GM19035 (cell line): ENCODE results near the gene FAM78A.
"Not testable (repeated sequence)": the region's sequence is repeated elsewhere in the genome, so short reads cannot be mapped to it uniquely, and the experiment has no call there.

Experiments
- ATAC-seq: cut with Tn5 transposase; IDR thresholded peaks from one replicate; pipeline ENCODE4 v1.9.1; 2021; ENCODE audit not compliant: unreplicated experiment

FAM78A gene

DNA sequence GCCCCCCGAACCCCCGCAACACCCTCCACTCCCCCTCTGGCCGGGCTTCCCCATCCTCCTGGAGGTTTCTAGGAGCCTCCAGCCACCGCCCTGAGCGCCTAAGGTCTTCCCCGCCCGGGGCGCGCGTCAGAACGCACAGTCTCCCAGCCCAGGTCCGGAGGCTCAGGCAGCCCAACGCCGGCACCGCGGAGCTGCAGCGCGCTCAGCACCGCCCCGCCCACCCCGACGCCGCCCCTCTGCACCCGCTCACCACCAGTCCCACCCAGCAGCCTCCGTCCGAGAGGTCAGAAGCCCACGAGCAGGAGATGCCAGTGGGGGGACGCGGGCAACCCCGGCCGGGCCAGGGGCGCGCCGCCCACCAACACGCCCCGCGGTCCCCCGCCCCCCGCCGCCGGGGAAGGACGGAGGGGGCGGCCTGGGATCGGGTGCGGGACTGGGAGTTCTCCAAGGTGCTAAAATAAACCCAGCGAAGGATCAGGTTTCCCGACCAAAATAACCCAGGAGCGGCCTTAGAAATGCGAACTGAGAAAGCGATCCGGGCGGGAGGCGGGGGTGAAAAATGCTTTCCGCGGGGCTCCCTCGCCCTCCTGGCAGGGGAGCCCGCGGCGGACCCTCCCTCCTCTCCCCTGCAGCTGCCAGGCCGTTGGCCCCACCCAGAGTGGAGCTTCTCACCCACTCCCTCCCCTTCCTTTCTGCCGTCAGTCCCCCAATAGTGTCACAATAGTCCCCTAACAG, 6.5 kb upstream of the FAM78A start:
- ATAC-seq, result no peak

DNA sequence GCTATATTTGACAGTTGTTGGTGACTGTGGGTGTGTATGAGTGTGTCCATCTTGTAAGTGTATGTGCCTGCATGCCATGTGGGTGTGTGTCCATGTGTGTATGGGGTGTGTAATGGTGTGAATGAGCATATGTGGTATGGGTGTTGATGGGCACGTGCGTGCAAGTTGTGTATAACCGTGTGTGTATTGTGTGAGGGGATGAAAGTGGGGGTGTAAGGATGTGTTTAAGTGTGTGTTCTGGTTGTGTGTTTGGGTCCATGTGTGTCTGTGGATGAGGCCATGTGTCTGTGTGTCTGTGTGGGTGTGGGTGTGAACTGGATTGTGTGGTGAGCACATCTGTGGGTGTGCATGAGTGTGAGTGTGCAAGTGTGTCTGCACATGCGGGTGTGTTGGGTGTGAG, 5.9 kb upstream of the FAM78A start:
- no peak for ATAC-seq

DNA sequence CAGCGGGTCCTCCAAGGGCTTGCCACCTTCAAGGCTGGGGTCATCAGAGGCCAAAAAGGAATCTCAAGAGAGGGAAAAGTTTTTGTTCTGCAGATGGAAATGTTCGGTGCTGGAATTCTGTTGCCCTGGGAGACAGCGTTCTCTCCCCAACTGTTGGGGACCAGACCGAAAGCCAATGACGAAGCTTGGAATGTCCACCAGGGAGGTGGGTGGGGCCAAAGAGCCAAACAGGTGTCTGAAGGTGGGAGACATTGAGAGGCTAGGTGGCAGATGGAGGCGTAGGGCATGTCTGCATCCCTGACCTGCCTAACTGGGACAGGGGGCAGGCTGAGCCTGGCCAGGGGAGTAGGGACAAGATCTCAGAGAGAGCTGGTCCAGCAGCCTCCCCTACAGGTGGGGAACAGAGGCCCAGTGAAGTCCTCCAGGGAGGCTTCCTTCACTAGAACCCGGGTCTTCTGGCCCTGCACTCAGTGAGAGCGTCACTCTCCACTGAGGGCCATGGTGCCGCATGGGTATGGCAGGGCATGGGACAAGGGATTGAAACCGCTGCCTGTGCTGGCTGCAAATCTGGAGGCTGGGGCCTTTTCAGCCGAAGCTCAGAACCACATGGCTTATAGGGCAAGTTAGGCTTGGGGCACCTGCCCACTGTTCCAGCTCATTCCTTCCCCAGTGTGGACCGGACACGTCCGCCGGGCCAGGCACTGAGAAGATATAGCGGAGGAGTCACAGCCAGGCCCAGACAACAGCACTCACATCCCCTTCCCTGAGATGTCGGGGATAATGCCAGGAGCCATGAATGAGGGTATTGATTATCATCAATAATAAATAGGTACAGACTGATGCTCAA, 5.0 kb upstream of the FAM78A start:
- ATAC-seq, result no peak

DNA sequence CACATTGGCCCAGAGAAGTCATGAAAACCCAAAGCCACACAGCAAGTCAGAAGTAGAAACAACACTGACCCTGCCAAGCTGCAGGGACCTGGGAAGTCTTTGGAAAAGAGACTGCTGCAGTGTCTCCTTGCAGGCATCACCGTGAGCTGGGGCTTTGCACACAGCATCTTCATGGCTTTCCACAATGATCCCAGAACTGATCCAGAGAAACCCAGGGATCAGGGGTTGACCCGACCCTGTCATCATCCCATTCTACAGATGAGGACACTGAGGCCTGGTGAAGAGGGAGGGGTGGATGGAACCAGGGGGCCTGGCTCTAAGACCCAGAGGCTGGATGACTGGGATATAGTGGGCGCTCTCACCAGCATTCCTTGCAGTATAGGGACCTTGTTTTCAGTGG, 4.3 kb upstream of the FAM78A start:
- no peak for ATAC-seq

DNA sequence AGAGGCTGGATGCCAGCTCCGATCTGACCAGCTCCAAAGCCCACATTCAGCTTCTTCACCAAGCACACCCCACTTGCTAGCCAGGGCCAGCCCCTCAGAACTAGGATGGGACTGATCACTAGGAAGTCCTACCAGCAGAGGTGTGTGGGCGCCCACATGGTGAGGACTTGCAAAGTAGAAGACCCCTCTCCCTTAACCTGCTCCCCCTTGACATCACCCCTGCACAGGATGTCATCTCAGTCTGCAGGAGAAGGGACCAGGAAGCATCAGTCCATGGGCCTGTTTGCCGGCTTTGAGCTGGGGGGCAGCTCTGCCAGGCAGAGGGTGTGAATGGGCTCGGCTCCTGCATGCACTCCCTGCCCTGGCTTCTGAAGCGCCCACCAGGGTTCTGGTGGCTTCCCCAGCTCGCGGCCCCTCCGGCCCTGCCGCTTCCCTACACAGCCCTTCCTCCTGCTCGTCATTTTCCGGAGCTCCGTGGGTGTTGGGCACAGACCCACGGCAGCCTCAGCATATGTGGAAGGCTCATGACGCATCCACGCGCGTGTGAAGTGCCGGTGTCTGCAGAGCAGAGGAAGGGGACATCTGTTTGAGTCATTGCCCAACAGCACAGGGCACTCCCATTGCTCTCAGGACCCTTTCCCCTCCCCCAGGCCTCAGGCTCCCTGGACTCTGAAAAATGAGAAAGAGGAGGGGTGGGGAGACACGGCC, 3.7 kb upstream of the FAM78A start:
- no peak for ATAC-seq

DNA sequence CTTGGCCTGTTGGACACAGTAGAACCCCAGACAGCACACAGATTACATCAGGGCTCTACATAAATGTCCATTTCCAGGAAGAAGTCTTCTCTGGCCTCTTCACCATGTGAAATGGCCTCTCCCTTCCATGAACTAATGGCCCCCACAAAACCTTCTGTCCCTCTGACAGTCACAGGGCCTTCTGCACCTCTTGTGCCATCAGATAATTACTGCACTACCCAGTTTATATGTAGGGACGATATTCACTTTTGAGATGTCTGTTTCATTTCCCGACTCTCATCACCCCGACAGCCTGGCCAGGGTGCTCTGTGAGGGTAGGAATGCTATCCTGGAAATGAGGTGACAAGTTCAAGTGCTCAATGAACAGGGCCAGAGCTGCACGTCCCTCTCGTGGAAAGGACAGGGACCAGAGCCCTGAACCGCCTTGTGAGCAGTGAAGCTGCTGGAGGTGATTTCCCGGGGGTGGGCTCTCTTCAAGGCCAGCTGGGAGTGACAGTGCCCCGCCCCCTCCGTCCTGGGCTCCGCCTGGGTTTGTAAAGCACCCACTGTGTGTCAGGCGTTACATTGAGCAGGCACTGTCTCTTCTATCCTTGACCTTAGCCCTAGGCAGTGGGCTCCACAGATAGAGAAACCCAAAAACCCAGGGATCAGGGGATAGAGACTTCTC, 3.0 kb upstream of the FAM78A start:
- ATAC-seq, result no peak

DNA sequence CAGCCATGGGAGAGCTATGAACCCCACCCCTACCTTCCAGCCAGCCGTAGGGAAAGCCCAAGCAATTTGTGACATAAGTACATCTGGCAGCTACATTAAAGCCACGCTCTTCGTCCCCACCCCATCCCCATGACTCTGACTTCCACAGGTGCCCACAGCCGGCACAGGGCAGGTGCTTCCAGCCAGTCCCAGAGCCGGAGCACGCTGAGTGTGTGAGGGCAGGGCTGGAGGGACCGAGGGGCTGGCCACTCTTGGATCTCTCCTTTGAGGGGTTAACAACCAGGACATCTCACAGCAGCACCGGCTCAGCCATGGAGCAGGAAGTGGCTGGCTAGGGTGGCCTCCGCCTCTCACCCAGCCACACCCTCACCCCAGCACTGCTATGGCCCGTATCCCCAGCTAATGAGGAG, 2.4 kb upstream of the FAM78A start:
- no peak for ATAC-seq

DNA sequence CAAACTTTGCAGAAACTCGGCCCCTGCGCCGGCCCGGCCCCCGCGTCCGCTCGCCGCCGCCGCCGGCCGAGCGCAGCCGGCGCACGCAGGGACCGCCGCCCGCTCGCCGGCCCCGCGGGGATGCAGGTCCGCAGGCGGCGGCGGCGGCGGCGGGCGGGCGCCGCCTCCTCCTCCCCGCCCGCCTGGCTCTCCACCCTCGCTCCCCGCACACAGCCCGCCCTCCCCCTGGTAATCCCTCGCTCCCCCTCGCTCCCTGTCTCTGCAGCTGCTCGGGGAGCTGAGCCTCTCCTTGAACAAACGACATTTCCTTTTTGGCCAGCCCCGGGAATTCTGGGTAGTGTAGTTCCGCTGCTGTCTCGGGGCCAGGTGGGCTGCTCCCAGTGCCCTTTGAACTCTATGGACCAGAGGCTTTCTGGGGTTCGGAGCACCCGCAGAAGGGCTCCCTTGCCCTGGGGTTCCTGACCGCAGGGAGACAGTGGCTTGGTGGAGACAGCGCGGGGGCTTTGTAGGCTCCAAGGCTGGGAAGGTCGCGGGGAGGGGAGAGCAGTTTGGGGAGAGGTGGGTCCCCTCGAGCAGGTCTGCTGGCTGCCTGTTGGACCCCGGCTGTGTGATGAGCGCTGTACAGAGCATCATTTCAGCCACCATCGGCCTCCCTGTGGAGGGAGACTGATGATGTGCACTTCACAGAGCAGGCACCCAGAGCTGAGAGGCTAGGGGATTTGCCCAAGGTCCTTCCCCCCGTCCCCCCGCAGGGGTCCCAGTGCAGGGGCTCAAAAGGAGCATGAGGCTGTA, 1.8 kb upstream of the FAM78A start:
- no peak for ATAC-seq

DNA sequence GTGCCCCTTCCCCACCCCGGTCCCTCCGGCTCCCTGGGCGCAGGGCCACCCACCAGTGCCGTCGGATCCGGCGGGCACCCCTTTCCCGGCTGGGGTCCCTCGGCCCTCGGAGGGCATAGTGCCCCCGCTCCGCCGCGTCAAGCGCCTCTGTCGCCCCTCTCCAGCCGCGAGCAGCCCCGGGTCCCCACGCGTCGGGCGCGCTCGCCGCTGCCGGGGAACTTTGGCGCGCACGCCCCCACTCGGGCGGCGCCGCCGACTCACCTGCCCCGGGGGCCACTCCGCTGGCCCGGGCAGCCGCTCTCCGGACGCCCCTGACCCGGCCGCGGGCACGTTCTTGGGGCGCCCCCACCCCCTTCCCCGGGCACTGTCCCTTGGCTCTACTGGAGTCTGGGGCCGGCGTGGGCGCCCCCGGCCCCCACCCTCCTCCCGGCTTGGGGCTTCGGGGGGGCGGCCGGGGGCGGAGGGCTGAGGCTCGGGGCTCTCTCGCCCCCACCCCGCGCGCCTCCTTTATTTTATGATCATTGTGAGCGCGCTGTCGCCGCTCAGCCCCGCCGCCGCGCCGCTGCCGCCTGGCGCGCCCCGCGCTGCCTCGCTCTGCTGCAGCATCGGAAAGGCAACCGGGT, 1.1 kb upstream of the FAM78A start:
- ATAC-seq, result no peak

DNA sequence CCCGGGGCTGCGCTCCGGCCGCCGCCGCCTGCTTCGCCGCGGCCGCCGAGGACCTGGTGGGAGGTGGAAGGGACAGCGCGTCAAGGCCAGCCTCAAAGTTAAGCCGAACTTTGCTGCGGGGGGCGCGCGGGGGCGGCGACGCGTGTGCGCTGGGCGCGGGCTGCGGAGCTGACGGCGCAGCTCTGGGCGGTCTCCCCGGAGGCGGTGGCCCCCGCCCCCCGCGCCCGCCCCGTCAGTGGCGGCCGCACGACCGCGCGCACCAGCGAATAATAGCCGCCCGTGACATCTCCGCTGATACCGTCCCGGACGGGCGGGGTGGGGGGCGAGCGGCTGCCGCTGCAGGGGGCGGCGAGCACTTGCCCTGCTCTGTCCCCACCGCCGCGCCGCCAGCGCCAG, 579 bp upstream of the FAM78A start:
- no peak for ATAC-seq

DNA sequence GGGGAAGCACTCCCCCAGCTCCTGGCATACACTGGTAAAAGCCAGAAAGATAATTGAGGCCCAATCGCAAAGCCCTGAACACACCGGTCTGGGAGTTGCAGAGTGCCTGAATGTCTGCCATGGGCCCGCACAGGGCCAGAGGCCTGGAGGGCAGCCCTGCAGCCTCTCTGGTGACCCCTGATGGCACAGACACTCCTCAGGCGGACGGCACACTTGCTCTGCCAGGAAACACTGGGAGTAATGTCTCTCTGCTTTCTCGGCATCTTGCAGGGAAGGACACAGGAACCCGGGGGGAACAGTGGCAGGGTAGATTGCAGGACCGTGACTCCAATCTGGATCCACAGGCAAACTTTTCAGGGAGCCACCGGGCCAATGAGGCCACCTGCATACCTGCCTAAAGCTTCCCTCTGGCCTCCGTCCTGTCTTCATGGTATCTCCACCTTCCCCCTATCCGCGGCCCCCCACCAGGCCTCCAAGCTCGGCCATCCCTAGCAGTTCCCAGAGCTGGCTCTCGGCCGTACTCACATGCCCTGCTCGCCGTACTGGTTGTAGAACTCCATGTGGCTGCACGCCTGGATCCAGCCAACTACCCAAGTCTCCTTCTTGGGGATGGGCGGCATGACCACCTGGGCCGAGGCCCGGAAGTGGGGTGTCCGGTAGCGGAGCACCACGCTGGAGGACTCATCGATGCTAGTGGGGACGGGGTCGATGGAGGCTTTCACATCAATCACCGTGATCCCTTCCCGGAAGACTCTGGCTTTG, 797 bp downstream of the FAM78A start:
- ATAC-seq, result no peak

DNA sequence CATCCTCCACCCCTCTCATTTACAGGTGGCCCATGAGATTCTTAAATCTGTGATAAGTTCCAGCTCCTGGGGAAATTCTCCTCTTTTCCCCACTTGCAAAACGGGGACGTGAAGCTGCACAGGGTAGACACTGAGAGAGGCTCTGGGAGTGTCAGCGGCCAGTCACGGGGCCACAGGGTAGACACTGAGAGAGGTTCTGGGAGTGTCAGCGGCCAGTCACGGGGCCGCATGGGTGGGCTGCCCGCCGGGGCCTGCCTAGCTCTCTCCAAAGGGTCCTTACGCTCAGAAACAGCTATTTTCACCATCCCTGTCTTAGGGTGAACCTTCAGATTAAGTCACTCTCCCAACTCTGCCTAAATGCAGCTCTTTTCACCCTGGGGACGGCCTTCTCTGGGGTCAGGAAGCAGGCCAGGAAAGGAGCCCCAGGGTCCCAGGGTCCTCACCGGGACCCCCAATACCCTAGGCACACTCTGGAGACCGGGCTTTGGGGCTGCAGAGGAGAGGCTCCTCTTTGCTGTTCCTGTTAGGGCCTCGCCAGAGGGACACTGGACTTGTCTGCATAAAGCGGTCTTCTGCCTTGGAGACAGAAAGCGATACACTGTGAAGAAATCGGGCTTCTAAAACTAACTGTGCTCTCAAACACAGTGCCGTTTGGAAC, 1.5 kb downstream of the FAM78A start:
- ATAC-seq, result no peak

DNA sequence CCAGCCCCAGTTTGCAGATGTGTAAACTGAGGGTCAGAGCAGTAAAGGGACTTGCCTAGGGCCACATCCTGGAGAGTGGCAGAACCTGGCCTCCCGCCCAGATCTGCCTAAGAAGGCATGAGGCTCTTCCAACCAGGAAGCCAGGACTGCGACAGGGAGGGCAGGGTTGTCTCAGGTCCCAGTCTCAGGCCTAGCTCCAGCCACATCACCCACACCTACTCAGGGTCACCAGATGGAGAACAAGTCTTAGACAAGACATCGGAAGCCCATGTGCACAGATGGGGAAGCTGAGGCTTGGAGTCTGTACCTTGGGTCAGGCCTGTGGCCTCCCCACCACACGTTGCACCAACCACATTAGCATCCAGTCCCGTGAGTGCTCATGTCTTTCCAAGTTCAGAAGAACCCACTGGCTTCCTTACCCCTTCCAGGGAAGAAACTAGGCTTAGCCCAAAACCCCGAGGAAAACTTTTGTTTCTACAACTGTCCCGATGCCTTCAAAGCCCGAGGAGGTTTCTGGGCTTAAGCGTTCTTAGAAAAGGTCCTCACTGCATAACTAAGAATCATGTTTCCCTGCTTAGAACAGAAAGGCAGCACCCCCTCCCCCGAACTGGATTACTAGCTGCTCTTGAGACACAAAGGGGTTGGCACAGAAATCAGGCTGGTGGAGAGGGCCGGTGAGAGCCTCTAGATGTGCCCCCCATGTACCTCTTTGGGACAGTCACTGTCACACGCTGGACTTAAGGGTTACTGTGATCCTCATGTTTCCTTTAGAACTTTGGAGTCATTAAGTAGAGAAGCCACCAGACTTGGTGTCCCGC, 2.2 kb downstream of the FAM78A start:
- no peak for ATAC-seq

DNA sequence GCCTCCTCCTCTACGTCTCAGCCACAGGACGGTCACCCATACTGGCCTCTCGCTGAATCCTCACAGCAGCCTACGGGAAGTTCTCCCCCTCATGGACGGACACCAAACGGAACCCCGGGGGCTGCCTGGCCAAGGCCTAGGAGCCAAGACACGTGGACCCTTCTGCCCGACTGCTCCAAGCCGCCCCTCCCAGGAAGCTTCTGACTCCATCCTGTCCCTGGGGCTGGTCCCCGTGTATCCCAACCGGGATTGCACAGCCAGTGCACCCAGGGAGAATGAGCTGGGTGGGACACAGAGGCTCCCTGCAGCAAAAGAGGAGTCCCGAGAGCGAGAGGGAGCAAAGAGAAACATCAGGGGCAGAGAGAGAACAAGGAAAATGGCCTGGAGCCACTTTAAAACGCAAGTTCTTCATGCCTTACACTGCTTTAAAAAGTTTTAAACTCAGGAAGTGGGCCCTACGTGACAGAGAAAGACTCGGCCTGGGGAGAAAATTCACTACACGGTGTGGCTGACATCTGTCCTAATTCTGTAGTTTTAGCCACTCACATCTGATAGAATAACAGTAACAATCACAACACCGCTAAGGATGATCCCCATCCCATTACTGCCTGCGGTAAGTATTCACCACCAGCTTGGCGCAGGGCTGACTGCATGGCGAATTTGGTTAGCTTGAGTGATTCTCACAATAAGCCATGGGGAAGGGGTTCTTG, 3.0 kb downstream of the FAM78A start:
- ATAC-seq, result no peak

DNA sequence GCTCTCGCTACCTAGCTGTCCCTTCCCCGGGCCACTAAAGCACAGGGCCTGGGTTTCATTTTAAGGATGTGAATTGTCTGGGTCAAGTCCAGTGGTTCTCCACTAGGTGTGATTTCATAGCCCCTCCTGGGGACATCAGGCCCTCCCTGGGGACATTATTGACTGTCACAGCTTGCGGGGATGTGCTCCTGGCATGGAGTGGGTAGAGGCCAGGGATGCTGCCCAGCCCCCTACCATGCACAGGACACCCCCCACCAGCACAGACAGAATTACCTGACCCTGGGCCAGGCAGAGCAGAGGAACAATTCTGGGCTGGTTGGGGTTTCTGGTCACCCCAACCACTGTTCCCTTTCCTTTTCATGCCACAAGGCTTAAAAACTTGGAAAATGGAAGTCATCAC, 4.1 kb downstream of the FAM78A start:
- no peak for ATAC-seq

DNA sequence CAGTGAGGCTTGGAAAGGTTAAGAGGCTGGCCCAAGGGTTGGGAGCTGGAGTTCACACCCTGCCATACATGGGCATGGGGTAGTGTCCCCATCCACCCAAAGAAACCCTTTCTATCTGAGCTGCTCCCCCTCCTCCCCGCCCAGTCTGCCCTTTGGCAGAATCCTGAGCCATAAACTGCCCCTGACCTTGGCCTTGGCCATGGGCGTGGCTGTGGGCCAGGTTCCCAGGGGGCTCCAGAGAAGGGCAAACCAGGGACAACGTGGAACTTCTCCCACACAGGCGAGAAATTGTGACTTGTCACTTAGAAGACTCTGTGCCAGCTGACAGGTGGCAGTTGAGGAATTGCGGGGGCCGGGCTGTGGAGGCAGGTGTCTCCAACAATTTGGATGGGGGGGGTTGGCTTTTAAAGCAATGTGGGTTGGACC, 4.8 kb downstream of the FAM78A start:
- ATAC-seq, result no peak

DNA sequence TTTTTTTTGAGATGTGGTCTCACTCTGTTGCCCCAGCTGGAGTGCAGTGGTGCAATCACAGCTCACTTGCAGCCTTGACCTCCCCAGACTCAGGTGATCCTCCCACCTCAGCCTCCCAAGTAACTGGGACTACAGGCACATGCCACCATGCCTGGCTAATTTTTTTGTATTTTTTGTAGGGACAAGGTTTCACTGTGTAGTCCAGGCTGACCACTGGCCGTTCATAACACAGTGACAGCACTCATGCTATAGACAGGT, 5.4 kb downstream of the FAM78A start:
- ATAC-seq, result not testable (repeated sequence)
